HEK293T (cell line): ENCODE results near the gene CNIH3.

ENCODE experiments used
- CTCF ChIA-PET: fragments of 350-600 bp; formaldehyde crosslinking; extraction: SDS; loops from one replicate; lab custom pipeline; 2021; ENCODE audit warnings: antibody characterized with exemption, inconsistent platforms; lab: Yijun Ruan, JAX
- POLR2A ChIA-PET: fragments of 350-600 bp; formaldehyde crosslinking; extraction: SDS; loops from one replicate; lab custom pipeline; 2020; ENCODE audit warnings: antibody characterized with exemption, inconsistent platforms; lab: Yijun Ruan, JAX
- DNase-seq: peaks from one replicate; pipeline ENCODE4 v3.0.0; 2012; ENCODE audit warnings: mixed read lengths; ENCODE audit errors: extremely low spot score
- ARNT ChIP-seq: fragments of 450-650 bp; IDR thresholded peaks from 2 replicates; pipeline ENCODE4 v1.6.1; 2017; ENCODE audit warnings: mild to moderate bottlenecking
- BHLHE40 ChIP-seq: fragments of 450-650 bp; IDR thresholded peaks from 2 replicates; pipeline ENCODE4 v1.6.1; 2016; ENCODE audit warnings: mild to moderate bottlenecking, moderate library complexity, borderline replicate concordance
- CTBP1 ChIP-seq: fragments of 450-650 bp; IDR thresholded peaks from 2 replicates; pipeline ENCODE4 v1.6.1; 2016; ENCODE audit warnings: borderline replicate concordance
- ELF4 ChIP-seq: fragments of 450-650 bp; IDR thresholded peaks from 2 replicates; pipeline ENCODE4 v1.6.1; 2017; ENCODE audit warnings: antibody characterized with exemption
- FOXA1 ChIP-seq: fragments of 450-650 bp; IDR thresholded peaks from 2 replicates; pipeline ENCODE4 v1.6.1; 2016; ENCODE audit warnings: mild to moderate bottlenecking
- FOXK2 ChIP-seq: fragments of 450-650 bp; IDR thresholded peaks from 2 replicates; pipeline ENCODE4 v1.6.1; 2016; ENCODE audit warnings: mild to moderate bottlenecking
- FOXM1 ChIP-seq: fragments of 450-650 bp; IDR thresholded peaks from 2 replicates; pipeline ENCODE4 v1.6.1; 2017; ENCODE audit warnings: mild to moderate bottlenecking, borderline replicate concordance
- HDGF ChIP-seq: fragments of 450-650 bp; IDR thresholded peaks from 2 replicates; pipeline ENCODE4 v1.6.1; 2017; ENCODE audit warnings: antibody characterized with exemption, borderline replicate concordance
- L3MBTL2 ChIP-seq: fragments of 450-650 bp; conservative IDR thresholded peaks from 2 replicates; pipeline ENCODE4 v1.6.1; 2016; ENCODE audit warnings: mild to moderate bottlenecking
- LEF1 ChIP-seq: fragments of 450-650 bp; IDR thresholded peaks from 2 replicates; pipeline ENCODE4 v1.6.1; 2017; ENCODE audit warnings: mild to moderate bottlenecking, borderline replicate concordance
- NFRKB ChIP-seq: fragments of 450-650 bp; IDR thresholded peaks from 2 replicates; pipeline ENCODE4 v1.6.1; 2016; ENCODE audit warnings: mild to moderate bottlenecking, moderate library complexity
- PKNOX1 ChIP-seq: fragments of 450-650 bp; IDR thresholded peaks from 2 replicates; pipeline ENCODE4 v1.6.1; 2016
- SP1 ChIP-seq: fragments of 450-650 bp; IDR thresholded peaks from 2 replicates; pipeline ENCODE4 v1.6.1; 2017
- SUZ12 ChIP-seq: fragments of 450-650 bp; IDR thresholded peaks from 2 replicates; pipeline ENCODE4 v1.6.1; 2016; ENCODE audit warnings: mild to moderate bottlenecking
- TARDBP ChIP-seq: fragments of 450-650 bp; IDR thresholded peaks from 2 replicates; pipeline ENCODE4 v1.6.1; 2016
- ZNF384 ChIP-seq: fragments of 450-650 bp; IDR thresholded peaks from 2 replicates; pipeline ENCODE4 v1.6.1; 2016

CNIH3 gene

GRCh38 chr1:224779536-224779935, 163.4 kb downstream of the CNIH3 start:
- CTCF ChIA-PET = no interaction called here
- DNase-seq = no peak
- POLR2A ChIA-PET = no interaction called here
- TF ChIP-seq TARDBP = no peak

GRCh38 chr1:224780736-224781135, 164.6 kb downstream of the CNIH3 start:
- no peak for TF ChIP-seq ELF4
- TF ChIP-seq BHLHE40 = no peak
- TF ChIP-seq NFRKB = no peak
- no peak for TF ChIP-seq HDGF
- no peak for TF ChIP-seq L3MBTL2
- no peak for TF ChIP-seq FOXM1
- no peak for TF ChIP-seq SUZ12
- TF ChIP-seq FOXA1 = no peak
- no peak for TF ChIP-seq SP1
- no peak for TF ChIP-seq LEF1
- TF ChIP-seq TARDBP = no peak
- TF ChIP-seq ZNF384 = no peak
- TF ChIP-seq FOXK2 = no peak
- no peak for DNase-seq
- CTCF ChIA-PET = interaction anchor here (0.7 kb wide), 1 partner anchor 71 kb away, joined by 3 read pairs; no protein-coding TSS in a partner anchor
- POLR2A ChIA-PET = no interaction called here

- POLR2A ChIA-PET = no interaction called here
- TF ChIP-seq ARNT (no peak), NFRKB (no peak), L3MBTL2 (no peak), CTBP1 (no peak), LEF1 (no peak), ZNF384 (no peak), HDGF (no peak), TARDBP (no peak), FOXM1 (no peak), FOXK2 (no peak), SP1 (no peak), BHLHE40 (no peak), SUZ12 (no peak), PKNOX1 (no peak), ELF4 (no peak), FOXA1 (no peak)
- no peak for DNase-seq
- CTCF ChIA-PET = interaction anchor here (0.6 kb wide), 1 partner anchor 217 kb away, joined by 4 read pairs; no protein-coding TSS in a partner anchor
These were observed 165.7 kb downstream of the CNIH3 start for GRCh38 chr1:224781800-224782199.

GRCh38 chr1:224782281-224783000, 166.3 kb downstream of the CNIH3 start:
- DNase-seq = no peak
- no peak for TF ChIP-seq ELF4
- no peak for TF ChIP-seq FOXM1
- TF ChIP-seq SP1 = no peak
- no peak for TF ChIP-seq SUZ12
- TF ChIP-seq TARDBP = no peak
- TF ChIP-seq FOXA1 = no peak
- TF ChIP-seq FOXK2 = no peak
- TF ChIP-seq LEF1 = no peak
- TF ChIP-seq L3MBTL2 = no peak
- POLR2A ChIA-PET = no interaction called here
- CTCF ChIA-PET = interaction anchor here (0.6 kb wide), 1 partner anchor 218 kb away, joined by 4 read pairs; no protein-coding TSS in a partner anchor

- POLR2A ChIA-PET = no interaction called here
- no peak for DNase-seq
- TF ChIP-seq ARNT (no peak), ZNF384 (no peak), LEF1 (no peak), SUZ12 (no peak), BHLHE40 (no peak), ELF4 (no peak), CTBP1 (no peak), SP1 (no peak), L3MBTL2 (no peak), NFRKB (no peak), HDGF (no peak), FOXK2 (no peak), FOXA1 (no peak), FOXM1 (no peak), PKNOX1 (no peak), TARDBP (no peak)
- CTCF ChIA-PET = no interaction called here
These were observed 167.0 kb downstream of the CNIH3 start for GRCh38 chr1:224783006-224783651.

GRCh38 chr1:224784265-224785039, 168.3 kb downstream of the CNIH3 start:
- DNase-seq = no peak
- CTCF ChIA-PET = interaction anchor here (0.8 kb wide), 1 partner anchor 8 kb away, joined by 3 read pairs; no protein-coding TSS in a partner anchor
- TF ChIP-seq SP1 = no peak
- TF ChIP-seq TARDBP = no peak
- TF ChIP-seq SUZ12 = no peak
- TF ChIP-seq FOXA1 = no peak
- no peak for TF ChIP-seq FOXK2
- no peak for TF ChIP-seq NFRKB
- no peak for TF ChIP-seq ZNF384
- no peak for TF ChIP-seq FOXM1
- TF ChIP-seq ARNT = no peak
- no peak for TF ChIP-seq BHLHE40
- no peak for TF ChIP-seq LEF1
- no peak for TF ChIP-seq ELF4
- TF ChIP-seq L3MBTL2 = no peak
- no peak for TF ChIP-seq PKNOX1
- no peak for TF ChIP-seq HDGF
- TF ChIP-seq CTBP1 = no peak
- POLR2A ChIA-PET = no interaction called here
